22Rv1 (cell line): ENCODE measurements around the gene DCHS1.

Experiments used
- H3K27ac ChIP-seq: fragments of 450-650 bp; 2 replicates; pipeline ENCODE4 v1.5.1; 2017
- ZFX ChIP-seq: fragments of 450-650 bp; IDR thresholded peaks from 2 replicates; pipeline ENCODE4 v1.6.1; 2017; ENCODE audit warnings: antibody characterized with exemption, borderline replicate concordance
- TF ChIP-seq, protein P1 (sequence below): fragments of 450-650 bp; IDR thresholded peaks from 2 replicates; pipeline ENCODE4 v1.5.1; 2017; ENCODE audit warnings: mild to moderate bottlenecking

The DCHS1 gene

DNA sequence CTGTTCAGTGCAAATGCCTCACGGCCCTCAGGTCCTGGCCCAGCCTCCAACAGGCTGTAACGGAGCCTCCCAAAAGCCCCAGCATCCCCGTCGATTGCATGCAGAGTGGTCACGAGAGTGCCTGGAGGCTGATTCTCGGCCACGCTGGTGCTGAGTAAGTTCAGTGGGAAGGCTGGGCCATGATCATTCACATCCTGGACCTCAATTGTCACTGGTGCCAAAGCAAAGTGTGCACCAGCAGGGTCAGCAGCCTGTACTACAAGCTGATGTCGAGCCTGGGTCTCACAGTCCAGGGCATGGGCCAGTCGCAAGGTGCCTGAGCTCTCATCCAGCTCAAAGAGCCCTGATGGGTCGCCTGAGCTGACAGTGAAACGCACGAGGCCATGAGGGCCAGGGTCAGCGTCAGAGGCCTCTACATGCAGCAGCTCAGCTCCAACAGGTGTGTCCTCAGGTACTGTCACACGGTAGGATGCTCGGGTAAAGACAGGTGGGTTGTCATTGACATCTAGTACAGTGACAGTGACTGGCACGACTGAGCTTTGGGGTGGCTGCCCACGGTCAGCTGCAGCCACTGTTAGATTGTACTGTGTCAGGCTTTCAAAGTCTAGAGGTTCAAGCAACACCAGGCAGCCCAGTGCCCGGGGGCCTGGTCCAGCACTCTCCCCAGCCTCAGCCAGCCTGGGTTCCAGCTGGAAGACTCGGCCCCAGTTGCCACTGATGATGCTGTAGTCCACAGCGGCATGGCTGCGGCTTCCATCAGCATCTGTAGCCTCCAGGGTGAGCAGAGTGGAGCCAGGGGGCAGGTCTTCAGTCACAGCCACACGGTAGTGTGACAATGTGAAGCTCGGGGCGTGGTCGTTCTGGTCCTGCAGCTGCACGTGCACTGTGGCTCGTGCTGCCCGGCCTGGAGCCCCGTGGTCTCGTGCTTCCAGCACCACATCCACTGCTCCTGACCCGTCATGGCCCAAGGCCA lies 31.9 kb downstream of the DCHS1 start:
- no peak overlapping the region for H3K27ac ChIP-seq
- no peak for TF ChIP-seq ZFX
- TF ChIP-seq, protein P1, sequence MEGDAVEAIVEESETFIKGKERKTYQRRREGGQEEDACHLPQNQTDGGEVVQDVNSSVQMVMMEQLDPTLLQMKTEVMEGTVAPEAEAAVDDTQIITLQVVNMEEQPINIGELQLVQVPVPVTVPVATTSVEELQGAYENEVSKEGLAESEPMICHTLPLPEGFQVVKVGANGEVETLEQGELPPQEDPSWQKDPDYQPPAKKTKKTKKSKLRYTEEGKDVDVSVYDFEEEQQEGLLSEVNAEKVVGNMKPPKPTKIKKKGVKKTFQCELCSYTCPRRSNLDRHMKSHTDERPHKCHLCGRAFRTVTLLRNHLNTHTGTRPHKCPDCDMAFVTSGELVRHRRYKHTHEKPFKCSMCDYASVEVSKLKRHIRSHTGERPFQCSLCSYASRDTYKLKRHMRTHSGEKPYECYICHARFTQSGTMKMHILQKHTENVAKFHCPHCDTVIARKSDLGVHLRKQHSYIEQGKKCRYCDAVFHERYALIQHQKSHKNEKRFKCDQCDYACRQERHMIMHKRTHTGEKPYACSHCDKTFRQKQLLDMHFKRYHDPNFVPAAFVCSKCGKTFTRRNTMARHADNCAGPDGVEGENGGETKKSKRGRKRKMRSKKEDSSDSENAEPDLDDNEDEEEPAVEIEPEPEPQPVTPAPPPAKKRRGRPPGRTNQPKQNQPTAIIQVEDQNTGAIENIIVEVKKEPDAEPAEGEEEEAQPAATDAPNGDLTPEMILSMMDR: no peak

DNA sequence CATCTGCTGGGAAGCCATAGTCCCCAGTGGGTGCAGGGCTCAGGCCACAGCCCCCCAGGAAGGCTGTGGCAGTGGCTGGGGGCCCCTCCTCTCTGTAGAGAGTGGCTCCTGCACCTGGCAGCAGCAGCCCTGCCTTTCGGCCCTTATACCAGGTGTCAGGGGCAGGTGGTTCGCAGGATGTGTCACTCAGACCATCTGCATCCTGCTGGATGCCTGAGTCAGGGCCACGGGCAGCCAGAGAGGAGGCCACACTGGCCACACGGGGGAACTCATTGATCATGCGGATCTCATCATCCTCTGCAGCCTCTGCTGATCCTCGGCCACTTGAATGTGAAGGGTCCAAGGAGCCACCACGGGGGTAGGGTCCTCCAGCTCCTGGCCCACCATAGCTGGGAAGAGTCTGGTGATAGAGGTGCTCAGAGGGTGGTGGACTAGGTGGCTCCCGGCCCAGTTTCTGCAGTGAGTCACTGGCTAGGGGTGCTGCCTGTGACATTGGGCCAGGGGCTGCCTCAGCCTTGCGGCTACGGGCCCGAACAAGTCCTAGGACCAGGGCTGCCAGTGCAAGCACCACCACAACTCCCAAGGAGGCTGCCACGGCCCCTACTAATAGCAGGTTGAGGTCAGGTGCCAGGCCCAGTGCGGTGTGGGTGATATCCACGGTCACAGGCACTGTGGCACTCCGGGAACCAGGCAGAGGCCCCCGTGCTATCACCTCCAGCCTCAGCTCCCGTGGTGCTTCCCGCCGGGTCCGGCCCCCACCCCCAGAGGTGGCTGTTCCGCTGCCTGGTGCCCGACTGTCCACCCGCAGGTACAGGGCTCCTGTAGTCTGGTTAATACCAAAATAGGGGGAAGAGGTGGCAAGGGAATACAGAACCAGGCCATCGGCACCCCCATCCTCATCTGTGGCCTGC lies 33.1 kb downstream of the DCHS1 start:
- TF ChIP-seq, protein P1: no peak
- TF ChIP-seq ZFX: no peak
- no peak overlapping the region for H3K27ac ChIP-seq

- H3K27ac ChIP-seq: no peak overlapping the region
- TF ChIP-seq, protein P1: no peak
- no peak for TF ChIP-seq ZFX
Measured at GRCh38 chr11:6621711-6622211, 33.8 kb downstream of the DCHS1 start.

DNA sequence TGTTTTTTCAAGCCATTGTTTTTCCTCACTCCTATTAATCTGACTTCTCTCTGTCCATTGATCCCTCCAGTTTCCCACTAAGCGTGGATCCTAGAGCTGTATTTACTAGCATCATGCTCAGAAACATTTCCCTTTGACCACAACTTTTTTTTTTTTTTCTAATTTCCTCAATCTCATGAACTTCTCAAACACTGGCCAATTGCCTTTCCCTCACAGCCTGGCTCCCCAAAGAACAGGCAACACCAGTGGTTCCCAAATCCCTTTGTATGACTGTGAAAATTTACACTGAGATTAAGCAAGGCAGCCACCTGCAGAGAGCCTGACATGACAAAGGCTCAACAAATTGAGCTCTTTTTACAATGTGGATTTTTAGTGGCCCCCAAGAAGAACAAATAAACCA lies 35.0 kb downstream of the DCHS1 start:
- TF ChIP-seq ZFX: no peak
- TF ChIP-seq, protein P1: no peak

DNA sequence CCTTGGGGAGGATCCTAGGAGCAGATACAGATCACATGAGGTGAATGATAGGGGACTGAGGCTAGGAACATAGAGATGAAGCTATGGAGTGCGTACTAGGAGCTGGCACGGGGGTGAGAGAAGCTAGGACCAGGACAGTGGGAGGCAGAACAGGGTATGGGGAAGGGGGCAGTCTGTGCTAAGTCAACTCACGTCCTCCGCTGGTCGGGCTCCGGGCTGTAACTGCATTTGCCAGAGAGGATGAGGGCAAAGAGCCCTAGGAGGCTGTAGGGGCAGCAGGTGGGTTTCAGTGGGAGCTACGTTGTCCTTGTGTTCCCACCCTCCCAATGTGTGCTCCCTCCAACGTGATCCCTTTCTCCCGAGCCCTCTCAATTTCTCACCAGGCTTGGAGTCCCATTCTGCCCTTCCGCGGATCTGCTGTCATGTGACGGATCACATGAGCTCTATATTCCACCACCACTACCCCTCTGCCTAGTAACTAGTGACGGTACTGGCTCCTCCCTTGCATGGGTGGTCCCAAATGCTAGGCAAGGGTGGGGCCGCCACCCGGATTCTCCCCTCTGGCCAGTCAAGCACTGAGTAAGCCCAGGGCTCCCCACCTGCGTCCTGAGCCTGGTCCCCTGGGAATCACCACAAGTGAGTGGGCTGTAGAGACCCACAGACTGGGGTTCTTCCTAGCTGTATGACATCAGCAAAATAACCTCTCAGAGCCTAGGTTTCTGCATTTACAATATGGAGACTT lies 36.4 kb downstream of the DCHS1 start, which contains the start of gene TPP1:
TPP1 (minus strand) TSS at position 419 of the 742 bp plus-strand sequence; CDS start at position 397, 22 bp downstream.
- H3K27ac ChIP-seq: peak within 1 kb of the TSS; percentile 22; the same call in 1 of the 2 replicates
- TF ChIP-seq, protein P1: no peak
- TF ChIP-seq ZFX: no peak

More for the DNA sequence above, 35.0 kb downstream of the DCHS1 start:
- no peak overlapping the region for H3K27ac ChIP-seq
